GM23248 (cell line): ENCODE data around the gene PIP4K2C. TPM values are rescaled to one million over a fixed set of nuclear protein-coding genes. Genes with fewer than 3 reads are reported as not detected.

Source experiments
- DNase-seq: peaks from one replicate; pipeline ENCODE4 v3.0.0-alpha.2; 2015
- H2AFZ ChIP-seq: fragments of 200-600 bp; sonication (generic); 2 replicates; pipeline ENCODE4 v1.6.1; 2016; ENCODE audit warnings: antibody characterized with exemption
- H3F3A ChIP-seq: fragments of 200-600 bp; sonication (generic); 2 replicates; pipeline ENCODE4 v1.6.1; 2016; ENCODE audit warnings: mild to moderate bottlenecking, antibody characterized with exemption, mixed run types; ENCODE audit not compliant: insufficient read depth
- H3K27ac ChIP-seq: fragments of 200-600 bp; sonication (generic); 2 replicates; pipeline ENCODE4 v1.5.1; 2016; ENCODE audit warnings: mild to moderate bottlenecking
- H3K27me3 ChIP-seq: fragments of 200-600 bp; sonication (generic); replicated peaks from 2 replicates; pipeline ENCODE4 v1.6.1; 2016; ENCODE audit warnings: mild to moderate bottlenecking; ENCODE audit not compliant: insufficient read depth
- H3K36me3 ChIP-seq: fragments of 200-600 bp; sonication (generic); 2 replicates; pipeline ENCODE4 v1.6.1; 2016; ENCODE audit warnings: low read depth, mild to moderate bottlenecking
- H3K4me1 ChIP-seq: fragments of 200-600 bp; sonication (generic); 2 replicates; pipeline ENCODE4 v1.6.1; 2016; ENCODE audit warnings: mild to moderate bottlenecking; ENCODE audit not compliant: insufficient read depth
- H3K4me2 ChIP-seq: fragments of 200-600 bp; sonication (generic); one replicate; pipeline ENCODE4 v1.6.1; 2016; ENCODE audit warnings: mild to moderate bottlenecking; ENCODE audit not compliant: unreplicated experiment
- H3K4me3 ChIP-seq: fragments of 200-600 bp; sonication (generic); 2 replicates; pipeline ENCODE4 v1.5.1; 2016; ENCODE audit warnings: mild to moderate bottlenecking
- H3K79me2 ChIP-seq: fragments of 200-600 bp; sonication (generic); 2 replicates; pipeline ENCODE4 v1.6.1; 2016; ENCODE audit warnings: mild to moderate bottlenecking; ENCODE audit not compliant: insufficient read depth
- H3K9ac ChIP-seq: fragments of 200-600 bp; sonication (generic); 2 replicates; pipeline ENCODE4 v1.6.1; 2016; ENCODE audit warnings: mild to moderate bottlenecking
- H3K9me2 ChIP-seq: fragments of 200-600 bp; sonication (generic); 2 replicates; pipeline ENCODE4 v1.6.1; 2016; ENCODE audit warnings: mixed run types, mild to moderate bottlenecking, moderate library complexity; ENCODE audit not compliant: insufficient read depth
- H3K9me3 ChIP-seq: fragments of 200-600 bp; sonication (generic); one replicate; pipeline ENCODE4 v1.6.1; 2017; ENCODE audit warnings: low read depth
- H4K20me1 ChIP-seq: fragments of 200-600 bp; sonication (generic); 2 replicates; pipeline ENCODE4 v1.6.0; 2016; ENCODE audit not compliant: insufficient read depth
- EZH2 ChIP-seq: fragments of 200-600 bp; sonication (generic); IDR thresholded peaks from 2 replicates; pipeline ENCODE4 v1.6.1; 2018; ENCODE audit warnings: antibody characterized with exemption, mild to moderate bottlenecking; ENCODE audit not compliant: insufficient read depth, poor library complexity, severe bottlenecking
- EZH2phosphoT487 ChIP-seq: fragments of 200-600 bp; sonication (generic); IDR thresholded peaks from 2 replicates; pipeline ENCODE4 v1.6.1; 2018; ENCODE audit warnings: antibody characterized with exemption, moderate library complexity, mild to moderate bottlenecking, low read depth; ENCODE audit not compliant: insufficient read depth
- WGBS, 2 experiments: methylation state at CpG; one replicate each; pipeline ENCODE4 v1.1.6; 2015 to 2017; ENCODE audit warnings: low lambda C conversion rate in 2 of 2, low coverage in 1 of 2; ENCODE audit errors: missing lambda C conversion rate in 2 of 2; 5-methylcytosine and 5-hydroxymethylcytosine counted together
- in situ Hi-C: fragments of 300-500 bp; cut with MboI; formaldehyde crosslinking; loops from 2 replicates; pipeline ENCODE4 v1.15.0; 2020
- polyA plus RNA-seq: library from polyadenylated mRNA; unstranded; fragments of >200 nt; fragmentation: Nextera tagmentation; extraction: Ambion mirVana; gene quantifications from 2 replicates; pipeline ENCODE4 v1.2.1, GENCODE V29; 2016
- total RNA-seq: library from RNA; depleted of rRNA; stranded (reverse); fragments of >200 nt; shearing (Covaris generic); gene quantifications from 2 replicates; pipeline ENCODE4 v1.2.3, GENCODE V29; 2014

Gene PIP4K2C
- total and polyA plus RNA-seq, 2 experiments from 2014 or later = 22.5 to 27.3 TPM

DNA sequence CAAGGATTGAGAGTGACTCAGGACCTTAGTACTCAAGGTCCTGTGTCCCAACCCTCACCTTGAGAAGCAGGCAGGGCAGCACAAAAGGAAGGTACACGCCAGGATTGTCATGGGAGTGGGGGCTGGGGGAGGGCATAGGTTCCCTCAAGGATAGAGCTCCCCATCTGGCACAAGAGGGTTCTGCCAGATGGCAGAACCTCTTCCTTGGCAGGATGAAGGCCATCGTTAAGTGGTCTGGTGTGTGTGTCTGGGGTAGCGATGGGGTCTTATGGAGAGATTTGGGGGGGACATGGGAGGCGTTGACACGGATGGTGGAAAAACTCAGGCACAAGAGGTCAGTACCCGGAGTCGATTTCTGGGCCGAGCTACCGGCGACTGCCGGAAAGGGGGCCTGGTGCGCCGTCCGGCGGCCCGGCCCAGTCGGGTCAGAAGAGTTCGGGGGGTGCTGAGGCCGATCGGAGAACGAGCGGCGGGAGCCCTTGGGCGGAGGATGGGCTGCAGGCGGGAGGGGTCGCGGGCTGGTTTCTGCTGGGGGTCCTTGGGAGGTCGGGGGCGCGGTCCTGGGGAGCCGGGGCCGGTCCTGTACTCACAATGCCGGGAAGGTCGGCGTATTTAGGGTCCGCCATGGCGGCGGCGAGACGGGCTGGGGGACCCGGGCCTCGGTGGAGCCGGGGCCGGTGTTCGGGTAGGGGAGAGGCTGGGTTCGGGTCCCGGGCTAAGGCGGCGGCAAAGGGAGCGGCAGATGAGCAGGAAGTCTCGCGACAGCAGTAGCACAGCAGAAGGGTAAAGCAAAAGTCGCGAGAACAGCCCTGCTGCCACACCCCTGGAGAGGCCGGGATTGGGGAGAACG is 44.3 kb upstream of the PIP4K2C start, which contains the start of gene DCTN2:
TSS of gene DCTN2 (minus strand) at position 755 of the 850 bp plus-strand sequence. CDS start at position 626, 129 bp downstream.
- in situ Hi-C loops = no loop called here
- peaks cover 52% of the 10 kb centered on the region for H3K79me2 ChIP-seq
- 1% methylated on average over 52 to 56 of the region's 56 CpGs for WGBS, 2 experiments
- peak within 1 kb of the TSS; percentile 38 for H3K27ac ChIP-seq
- H3K36me3 ChIP-seq = peaks cover 7% of the 10 kb centered on the region
- peaks cover 21% of the 10 kb centered on the region for H3K4me1 ChIP-seq
- peak; percentile 99 for DNase-seq
- H3K9ac ChIP-seq = peak within 1 kb of the TSS; percentile 97
- H3K9me2 ChIP-seq = no peaks in the 10 kb centered on the region
- no peaks in the 10 kb centered on the region for H4K20me1 ChIP-seq
- no peaks in the 10 kb centered on the region for H3K27me3 ChIP-seq
- peak within 1 kb of the TSS; percentile 96 for H2AFZ ChIP-seq
- H3K4me3 ChIP-seq = peak within 1 kb of the TSS; percentile 88
- H3K9me3 ChIP-seq = no peaks in the 10 kb centered on the region
- H3K4me2 ChIP-seq = peak within 1 kb of the TSS; percentile 95
- no peak for TF ChIP-seq EZH2
- no peaks in the 10 kb centered on the region for H3F3A ChIP-seq

DNA sequence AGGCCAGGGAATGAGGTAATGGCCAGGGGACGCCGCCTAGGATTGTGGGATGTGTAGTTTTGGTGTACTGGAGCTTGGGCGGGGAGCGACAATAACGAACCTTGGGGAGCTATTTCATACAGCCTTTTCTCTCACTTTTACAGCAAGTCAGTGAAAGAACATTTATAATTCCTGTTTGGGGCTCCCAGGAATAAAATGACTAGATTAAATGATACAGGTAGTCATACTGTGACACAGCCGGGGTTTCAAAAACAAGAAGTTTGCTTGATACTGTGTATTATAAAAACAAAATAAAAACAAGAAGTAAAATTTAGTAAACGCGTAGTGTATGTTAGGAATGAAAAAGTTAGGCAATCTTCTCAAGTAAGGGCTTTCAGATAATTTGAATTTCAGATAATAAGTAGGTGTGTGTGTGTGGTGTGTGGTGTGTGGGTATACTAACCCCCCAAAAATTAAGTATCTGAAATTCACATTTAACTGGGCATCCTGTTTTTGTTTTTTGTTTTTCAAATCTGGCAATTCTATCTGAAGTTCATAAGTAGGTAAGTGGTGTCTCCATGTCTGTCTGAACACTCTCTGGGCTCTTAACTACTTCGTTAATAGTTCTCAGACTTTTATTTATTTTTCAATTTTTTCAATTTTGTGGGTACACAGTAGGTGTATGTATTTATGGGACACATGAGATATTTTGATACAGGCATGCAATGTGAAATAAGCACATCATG is 43.5 kb upstream of the PIP4K2C start:
- peaks cover 44% of the 10 kb centered on the region for H3K79me2 ChIP-seq
- H3K9me2 ChIP-seq = no peaks in the 10 kb centered on the region
- H3K9ac ChIP-seq = peak overlapping the region; percentile 97
- in situ Hi-C loops = no loop called here
- TF ChIP-seq EZH2phosphoT487 (no peak), EZH2 (no peak)
- no peak for DNase-seq
- H2AFZ ChIP-seq = peak overlapping the region; percentile 96
- peak overlapping the region; percentile 88 for H3K4me3 ChIP-seq
- H3K36me3 ChIP-seq = peaks cover 3% of the 10 kb centered on the region; the same call in 1 of the 2 replicates
- WGBS, 2 experiments = 12 to 13% methylated on average over 9 of the region's 9 CpGs
- H3K4me2 ChIP-seq = peak overlapping the region; percentile 70
- no peak overlapping the region for H3K27ac ChIP-seq
- H4K20me1 ChIP-seq = no peaks in the 10 kb centered on the region
- no peaks in the 10 kb centered on the region for H3F3A ChIP-seq
- H3K9me3 ChIP-seq = no peaks in the 10 kb centered on the region
- H3K4me1 ChIP-seq = peaks cover 21% of the 10 kb centered on the region
- H3K27me3 ChIP-seq = no peaks in the 10 kb centered on the region

DNA sequence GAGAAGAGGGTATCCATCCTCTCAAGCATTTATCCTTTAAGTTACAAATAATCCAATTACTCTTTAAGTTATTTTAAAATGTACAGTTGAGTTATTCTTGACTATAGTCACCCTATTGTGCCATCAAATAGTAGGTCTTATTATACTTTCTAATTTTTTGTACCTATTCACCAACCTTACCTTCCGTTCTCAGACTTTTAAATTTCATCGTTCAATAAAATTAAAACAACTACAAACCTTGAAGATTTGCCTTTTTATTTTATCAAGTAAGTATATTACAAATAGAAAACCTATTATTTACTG is 43.0 kb upstream of the PIP4K2C start:
- TF ChIP-seq EZH2 = no peak
- TF ChIP-seq EZH2phosphoT487 = no peak
- Histone ChIP-seq H3K4me1 (peaks cover 21% of the 10 kb centered on the region), H3K27me3 (no peaks in the 10 kb centered on the region), H2AFZ (no peak overlapping the region; the same call in 1 of the 2 replicates), H3K36me3 (no peaks in the 10 kb centered on the region), H3K79me2 (peaks cover 39% of the 10 kb centered on the region), H3K27ac (no peak overlapping the region), H3K9ac (no peak overlapping the region), H3K4me2 (no peak overlapping the region), H3K9me2 (no peaks in the 10 kb centered on the region), H3K4me3 (no peak overlapping the region), H3F3A (no peaks in the 10 kb centered on the region), H3K9me3 (no peaks in the 10 kb centered on the region), H4K20me1 (no peaks in the 10 kb centered on the region)
- DNase-seq = no peak
- WGBS, 2 experiments = 65 to 68% methylated on average over 2 of the region's 2 CpGs
- in situ Hi-C loops = no loop called here

DNA sequence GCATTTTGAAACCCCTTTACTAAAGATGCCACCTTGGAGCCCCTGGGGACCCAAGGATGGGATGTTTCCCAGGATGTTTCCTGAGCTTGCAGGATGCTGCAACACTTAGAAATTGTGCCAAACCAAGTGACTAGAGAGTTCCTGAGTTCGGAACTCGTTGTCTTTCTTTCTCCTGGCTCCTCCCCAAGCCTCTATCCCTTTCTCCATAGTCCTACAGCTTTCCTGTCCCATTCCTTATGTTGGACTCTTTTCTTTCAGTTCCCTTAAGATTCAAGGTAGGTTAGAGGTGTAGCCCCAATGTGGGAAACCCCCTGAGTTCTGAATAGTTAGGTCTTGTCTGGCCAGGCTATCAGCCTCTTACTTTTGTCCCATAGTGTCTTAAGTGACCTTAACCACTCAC is 42.5 kb upstream of the PIP4K2C start:
- TF ChIP-seq EZH2 (no peak), EZH2phosphoT487 (no peak)
- H3K79me2 ChIP-seq = peaks cover 35% of the 10 kb centered on the region
- no peaks in the 10 kb centered on the region for H3K9me2 ChIP-seq
- in situ Hi-C loops = no loop called here
- H3K9ac ChIP-seq = no peak overlapping the region
- DNase-seq = peak; percentile 16
- no peak overlapping the region for H3K4me3 ChIP-seq
- H3K4me1 ChIP-seq = peaks cover 19% of the 10 kb centered on the region
- no peaks in the 10 kb centered on the region for H3K27me3 ChIP-seq
- 22 to 25% methylated on average over 2 of the region's 2 CpGs for WGBS, 2 experiments
- no peaks in the 10 kb centered on the region for H3F3A ChIP-seq
- H4K20me1 ChIP-seq = no peaks in the 10 kb centered on the region
- no peak overlapping the region for H3K27ac ChIP-seq
- H3K36me3 ChIP-seq = no peaks in the 10 kb centered on the region
- no peak overlapping the region for H2AFZ ChIP-seq
- H3K9me3 ChIP-seq = no peaks in the 10 kb centered on the region
- no peak overlapping the region for H3K4me2 ChIP-seq
